H9 (cell line): ENCODE measurements around the gene AGXT. TPM values are rescaled to one million over a fixed set of nuclear protein-coding genes. Genes with fewer than 3 reads are reported as not detected.

Experiments
- DNase-seq: peaks from one replicate; pipeline ENCODE4 v3.0.0-alpha.2; 2017
- H2AFZ ChIP-seq: one replicate; pipeline ENCODE4 v1.6.1; 2013; ENCODE audit warnings: mild to moderate bottlenecking, low read length, control low read depth, moderate library complexity
- H2AK5ac ChIP-seq: 2 replicates; pipeline ENCODE4 v1.6.1; 2013; ENCODE audit warnings: low read length, control low read depth, mixed read lengths; ENCODE audit not compliant: insufficient read length
- H2BK120ac ChIP-seq: one replicate; pipeline ENCODE4 v1.6.1; 2013; ENCODE audit warnings: low read depth, mild to moderate bottlenecking, low read length, control low read depth, inconsistent platforms; ENCODE audit not compliant: poor library complexity, severe bottlenecking
- H2BK12ac ChIP-seq: 2 replicates; pipeline ENCODE4 v1.6.1; 2013; ENCODE audit warnings: low read length, control low read depth, mixed read lengths, low read depth; ENCODE audit not compliant: insufficient read length
- H2BK15ac ChIP-seq: 2 replicates; pipeline ENCODE4 v1.6.1; 2013; ENCODE audit warnings: low read depth, low read length, control low read depth
- H2BK20ac ChIP-seq: one replicate; pipeline ENCODE4 v1.6.1; 2013; ENCODE audit warnings: low read depth, mild to moderate bottlenecking, low read length, control low read depth, inconsistent platforms; ENCODE audit not compliant: poor library complexity, severe bottlenecking
- H2BK5ac ChIP-seq: 2 replicates; pipeline ENCODE4 v1.6.1; 2013; ENCODE audit warnings: low read length, control low read depth, mixed read lengths; ENCODE audit not compliant: insufficient read length
- H3K14ac ChIP-seq: 2 replicates; pipeline ENCODE4 v1.6.1; 2013; ENCODE audit warnings: low read length, control low read depth; ENCODE audit not compliant: insufficient read depth
- H3K18ac ChIP-seq: 2 replicates; pipeline ENCODE4 v1.6.1; 2013; ENCODE audit warnings: low read depth, mild to moderate bottlenecking, mixed read lengths, low read length, control low read depth; ENCODE audit not compliant: insufficient read length
- H3K23ac ChIP-seq: 2 replicates; pipeline ENCODE4 v1.6.1; 2013; ENCODE audit warnings: low read length, control low read depth, mixed read lengths, low read depth; ENCODE audit not compliant: insufficient read length
- H3K23me2 ChIP-seq: 2 replicates; pipeline ENCODE4 v1.6.1; 2013; ENCODE audit warnings: low read depth, mild to moderate bottlenecking, mixed read lengths, low read length, control low read depth; ENCODE audit not compliant: insufficient read length, poor library complexity, severe bottlenecking
- H3K27ac ChIP-seq: 2 replicates; pipeline ENCODE4 v1.5.1; 2013; ENCODE audit warnings: low read length, control low read depth, mixed read lengths, low read depth; ENCODE audit not compliant: insufficient read length
- H3K27me3 ChIP-seq: 2 replicates; pipeline ENCODE4 v1.6.1; 2013; ENCODE audit warnings: low read length, control low read depth, inconsistent platforms; ENCODE audit not compliant: insufficient read depth
- H3K4ac ChIP-seq: 2 replicates; pipeline ENCODE4 v1.6.1; 2013; ENCODE audit warnings: low read depth, mild to moderate bottlenecking, control low read depth, inconsistent platforms, low read length, moderate library complexity
- H3K4me1 ChIP-seq: 2 replicates; pipeline ENCODE4 v1.6.1; 2013; ENCODE audit warnings: low read length, control low read depth, inconsistent platforms; ENCODE audit not compliant: insufficient read depth
- H3K4me2 ChIP-seq: 2 replicates; pipeline ENCODE4 v1.6.1; 2013; ENCODE audit warnings: low read length, control low read depth, mixed read lengths; ENCODE audit not compliant: insufficient read length, insufficient read depth
- H3K56ac ChIP-seq: 2 replicates; pipeline ENCODE4 v1.6.1; 2013; ENCODE audit warnings: low read depth, mild to moderate bottlenecking, mixed read lengths, low read length, control low read depth; ENCODE audit not compliant: insufficient read length
- H3K79me1 ChIP-seq: 2 replicates; pipeline ENCODE4 v1.6.1; 2013; ENCODE audit warnings: low read depth, mild to moderate bottlenecking, moderate library complexity, low read length, control low read depth, inconsistent platforms; ENCODE audit not compliant: insufficient read depth, poor library complexity, severe bottlenecking
- H3K79me2 ChIP-seq: 2 replicates; pipeline ENCODE4 v1.6.1; 2013; ENCODE audit warnings: low read length, control low read depth, inconsistent platforms; ENCODE audit not compliant: insufficient read depth
- H3K9ac ChIP-seq: 2 replicates; pipeline ENCODE4 v1.6.1; 2013; ENCODE audit warnings: low read length, control low read depth, mixed read lengths; ENCODE audit not compliant: insufficient read length; ENCODE audit errors: extremely low read depth
- H3K9me3 ChIP-seq: one replicate; pipeline ENCODE4 v1.6.1; 2013; ENCODE audit warnings: low read depth, low read length, inconsistent platforms; ENCODE audit not compliant: control insufficient read depth
- H3T11ph ChIP-seq: one replicate; pipeline ENCODE4 v1.6.1; 2013; ENCODE audit warnings: mild to moderate bottlenecking, low read length, control low read depth, inconsistent platforms
- H4K20me1 ChIP-seq: one replicate; pipeline ENCODE4 v1.6.1; 2013; ENCODE audit not compliant: control insufficient read depth, insufficient read length, insufficient read depth
- H4K5ac ChIP-seq: 2 replicates; pipeline ENCODE4 v1.6.1; 2013; ENCODE audit warnings: low read depth, mild to moderate bottlenecking, mixed read lengths, low read length, control low read depth; ENCODE audit not compliant: insufficient read length
- H4K8ac ChIP-seq: replicated peaks from 2 replicates; pipeline ENCODE4 v1.6.1; 2013; ENCODE audit warnings: low read length, control low read depth, mixed read lengths, low read depth; ENCODE audit not compliant: insufficient read length
- H4K91ac ChIP-seq: 2 replicates; pipeline ENCODE4 v1.6.1; 2013; ENCODE audit warnings: low read depth, mild to moderate bottlenecking, moderate library complexity, mixed read lengths, low read length, control low read depth; ENCODE audit not compliant: insufficient read length
- H3K27ac Mint-ChIP-seq, 3 experiments: 2 replicates in 2 of 3; 3 replicates in 1 of 3; pipeline ENCODE4 v1.8.0; 2020 to 2021; ENCODE audit warnings: mixed read lengths in 3 of 3, mild to moderate bottlenecking in 1 of 3, moderate library complexity in 1 of 3
- H3K27me3 Mint-ChIP-seq: 2 replicates; pipeline ENCODE4 v1.8.0; 2021; ENCODE audit warnings: low read depth, mild to moderate bottlenecking, moderate library complexity, mixed read lengths
- H3K36me3 Mint-ChIP-seq, 3 experiments: 2 replicates in 2 of 3; 3 replicates in 1 of 3; pipeline ENCODE4 v1.8.0; 2020 to 2021; ENCODE audit warnings: low read depth in 3 of 3, mixed read lengths in 3 of 3; ENCODE audit not compliant: insufficient read depth in 1 of 3
- H3K4me1 Mint-ChIP-seq, 2 experiments: 2 replicates each; pipeline ENCODE4 v1.8.0; 2020; ENCODE audit warnings: mixed read lengths in 2 of 2
- H3K4me3 Mint-ChIP-seq, 2 experiments: 2 replicates in 1 of 2; 3 replicates in 1 of 2; pipeline ENCODE4 v1.8.0; 2020 to 2021; ENCODE audit warnings: mild to moderate bottlenecking in 2 of 2, mixed read lengths in 2 of 2, moderate library complexity in 1 of 2
- H3K9me3 Mint-ChIP-seq, 2 experiments: 2 replicates in 1 of 2; 3 replicates in 1 of 2; pipeline ENCODE4 v1.8.0; 2020; ENCODE audit warnings: mild to moderate bottlenecking in 2 of 2, mixed read lengths in 2 of 2, moderate library complexity in 1 of 2
- CTCF ChIP-seq: fragments of 200-600 bp; sonication (generic); conservative IDR thresholded peaks from 3 replicates; pipeline ENCODE4 v1.8.0; 2021; ENCODE audit warnings: antibody characterized with exemption, mild to moderate bottlenecking
- WGBS: extraction: QIAGEN DNeasy Blood & Tissue Kit; methylation state at CpG from one replicate; pipeline ENCODE4 v1.1.7; 2013; ENCODE audit warnings: missing lambda C conversion rate, low lambda C conversion rate, mixed read lengths; ENCODE audit not compliant: insufficient read length; ENCODE audit errors: extremely low coverage; 5-methylcytosine and 5-hydroxymethylcytosine counted together
- total RNA-seq: library from RNA; stranded (reverse); gene quantifications from 2 replicates; pipeline ENCODE4 v1.2.1, GENCODE V29; 2021

The AGXT gene
- total RNA-seq, 1 experiment from 2014 or later, result not detected

GRCh38 chr2:240846873-240847595, 21.6 kb upstream of the AGXT start:
- DNase-seq, result no peak
- H3K9me3 ChIP-seq, result peaks cover 8% of the 10 kb centered on the region
- no peak overlapping the region for H3K27ac ChIP-seq
- no peak overlapping the region for H3K23ac ChIP-seq
- no peaks in the 10 kb centered on the region for H3K79me2 ChIP-seq
- H4K20me1 ChIP-seq, result no peaks in the 10 kb centered on the region
- H3T11ph ChIP-seq, result no peak overlapping the region
- H4K8ac ChIP-seq, result no peak overlapping the region
- H2BK120ac ChIP-seq, result no peak overlapping the region
- H3K4me3 Mint-ChIP-seq, result no peak overlapping the region; a peak in 1 of 5 replicates
- H3K9ac ChIP-seq, result no peak overlapping the region
- H3K14ac ChIP-seq, result no peak overlapping the region
- no peak overlapping the region for H3K4ac ChIP-seq
- no CpG with 5 or more reads among the region's 5 CpGs for WGBS
- H3K27me3 ChIP-seq, result no peaks in the 10 kb centered on the region
- H3K27me3 Mint-ChIP-seq, result no peaks in the 10 kb centered on the region
- H2AK5ac ChIP-seq, result no peak overlapping the region
- H3K56ac ChIP-seq, result no peak overlapping the region
- no peak overlapping the region for H2BK5ac ChIP-seq
- peaks cover 5 to 22% (median 11%) of the 10 kb centered on the region in 3 experiments for H3K36me3 Mint-ChIP-seq
- H2BK20ac ChIP-seq, result no peak overlapping the region
- H4K5ac ChIP-seq, result no peak overlapping the region
- peaks cover 9% of the 10 kb centered on the region; the same call in 1 of the 2 replicates for H3K4me1 ChIP-seq
- H3K4me1 Mint-ChIP-seq, result peaks cover 43 to 55% of the 10 kb centered on the region in 2 experiments
- H3K27ac Mint-ChIP-seq, result peak overlapping the region in 2 of 3 experiments; percentile 23 to 43; a peak in 1 of 7 replicates
- H4K91ac ChIP-seq, result no peak overlapping the region
- no peak overlapping the region for H3K4me2 ChIP-seq
- no peak overlapping the region for H3K18ac ChIP-seq
- H2BK12ac ChIP-seq, result no peak overlapping the region
- H3K9me3 Mint-ChIP-seq, result peaks cover 17 to 21% of the 10 kb centered on the region in 2 experiments
- no peak overlapping the region for H2AFZ ChIP-seq
- TF ChIP-seq CTCF, result no peak
- no peak overlapping the region for H2BK15ac ChIP-seq
- H3K23me2 ChIP-seq, result no peaks in the 10 kb centered on the region
- H3K79me1 ChIP-seq, result no peaks in the 10 kb centered on the region
